GM12878 (cell line): ENCODE results near the gene RASGRF1. TPM values are rescaled to one million over a fixed set of nuclear protein-coding genes. Genes with fewer than 3 reads are reported as not detected.

ENCODE experiments used
- ATAC-seq: fragments of 200-7000 bp; cut with Tn5 transposase; 3 replicates; pipeline ENCODE4 v1.9.1; 2020; ENCODE audit warnings: mild to moderate bottlenecking, moderate library complexity
- BruUV-seq: library from RNA; stranded (reverse); fragments of 400-500 nt; replicated peaks from 2 replicates; lab custom pipeline; 2021; lab: Mats Ljungman, UMichigan
- CTCF ChIA-PET: fragments of 300-600 bp; sonication (Branson Sonifier 250); formaldehyde crosslinking; extraction: SDS; loops from one replicate; lab custom pipeline; 2021; ENCODE audit warnings: inconsistent platforms; lab: Yijun Ruan, JAX
- POLR2A ChIA-PET: fragments of 350-600 bp; formaldehyde crosslinking; extraction: SDS; loops from one replicate; lab custom pipeline; 2021; ENCODE audit warnings: inconsistent platforms; lab: Charles Lee
- RAD21 ChIA-PET: fragments of 300-600 bp; sonication (Branson Sonifier 250); formaldehyde crosslinking; loops from one replicate; lab custom pipeline; 2023; ENCODE audit warnings: antibody characterized with exemption; ENCODE audit not compliant: unreplicated experiment; lab: Charles Lee
- SMC1A ChIA-PET: fragments of 300-600 bp; sonication (Branson Sonifier 250); formaldehyde crosslinking; loops from one replicate; lab custom pipeline; 2023; ENCODE audit not compliant: unreplicated experiment, uncharacterized antibody; lab: Charles Lee
- DNase-seq: peaks from one replicate; pipeline ENCODE4 v3.0.0-alpha.2; 2011; ENCODE audit warnings: low read depth, low spot score
- FAIRE-seq: peaks from 3 replicates; lab custom pipeline; 2011; peaks lifted over from hg19 to GRCh38; lab: Jason Lieb, UNC
- H2AFZ ChIP-seq: 2 replicates; pipeline ENCODE4 v1.6.0; 2011; ENCODE audit warnings: low read depth, low read length, control low read depth; ENCODE audit not compliant: control insufficient read depth
- H3K27ac ChIP-seq: 2 replicates; pipeline ENCODE4 v1.5.1; 2011; ENCODE audit warnings: control low read depth; ENCODE audit not compliant: control insufficient read depth, insufficient read depth
- H3K27me3 ChIP-seq, 2 experiments: replicated peaks in 1 of 2; 2 replicates each; pipeline versions ENCODE4 v1.6.0 to v1.6.1; 2011; ENCODE audit warnings: low read length in 1 of 2; ENCODE audit not compliant: control insufficient read depth in 2 of 2, insufficient read depth in 2 of 2
- H3K36me3 ChIP-seq, 2 experiments: 2 replicates each; pipeline ENCODE4 v1.5.1; 2011; ENCODE audit warnings: low read length in 1 of 2; ENCODE audit not compliant: control insufficient read depth in 2 of 2, insufficient read depth in 2 of 2
- H3K4me1 ChIP-seq: 2 replicates; pipeline ENCODE4 v1.6.1; 2011; ENCODE audit warnings: mild to moderate bottlenecking, low read length, moderate library complexity, mixed read lengths; ENCODE audit not compliant: control insufficient read depth, insufficient read depth
- H3K4me2 ChIP-seq: 2 replicates; pipeline ENCODE4 v1.6.0; 2011; ENCODE audit warnings: control low read depth; ENCODE audit not compliant: control insufficient read depth, insufficient read depth
- H3K4me3 ChIP-seq: fragments of 200-600 bp; sonication (generic); 2 replicates; pipeline ENCODE4 v1.5.1; 2016
- H3K79me2 ChIP-seq: 2 replicates; pipeline ENCODE4 v1.6.0; 2011; ENCODE audit warnings: low read length; ENCODE audit not compliant: control insufficient read depth, insufficient read depth
- H3K9ac ChIP-seq: 2 replicates; pipeline ENCODE4 v1.8.0; 2011; ENCODE audit warnings: low read length, control low read depth, mixed read lengths; ENCODE audit not compliant: control insufficient read depth, insufficient read depth
- H3K9me3 ChIP-seq: replicated peaks from 3 replicates; pipeline ENCODE4 v1.5.1; 2011; ENCODE audit warnings: mild to moderate bottlenecking, low read length; ENCODE audit not compliant: control insufficient read depth, insufficient read depth
- H4K20me1 ChIP-seq: 2 replicates; pipeline ENCODE4 v1.6.0; 2011; ENCODE audit not compliant: control insufficient read depth, insufficient read depth
- ATF3 ChIP-seq: IDR thresholded peaks from 2 replicates; pipeline ENCODE4 v1.6.1; 2011; ENCODE audit warnings: low read depth, mild to moderate bottlenecking, low read length, moderate library complexity, borderline replicate concordance; ENCODE audit errors: extremely low read depth
- BHLHE40 ChIP-seq, 2 experiments: fragments of 450-650 bp in 1 of 2; IDR thresholded peaks; 2 replicates each; pipeline ENCODE4 v1.6.1; 2011 to 2017; ENCODE audit warnings: low read depth in 2 of 2, borderline replicate concordance in 1 of 2, improper control_type of control experiment in 1 of 2, low read length in 1 of 2, mild to moderate bottlenecking in 1 of 2
- DPF2 ChIP-seq: fragments of 450-650 bp; IDR thresholded peaks from 2 replicates; pipeline ENCODE4 v1.6.1; 2017; ENCODE audit warnings: mild to moderate bottlenecking
- IKZF1 ChIP-seq: fragments of 450-650 bp; conservative IDR thresholded peaks from 2 replicates; pipeline ENCODE4 v1.6.1; 2017; ENCODE audit warnings: antibody characterized with exemption, mild to moderate bottlenecking
- NKRF ChIP-seq: fragments of 450-650 bp; conservative IDR thresholded peaks from 2 replicates; pipeline ENCODE4 v1.6.1; 2017; ENCODE audit warnings: mild to moderate bottlenecking, moderate library complexity
- POLR2AphosphoS5 ChIP-seq: IDR thresholded peaks from 2 replicates; pipeline ENCODE4 v1.6.1; 2011; ENCODE audit warnings: mild to moderate bottlenecking, low read length, inconsistent platforms
- RAD21 ChIP-seq: IDR thresholded peaks from 2 replicates; pipeline ENCODE4 v1.6.1; 2011; ENCODE audit warnings: mild to moderate bottlenecking, low read depth, low read length, moderate library complexity; ENCODE audit not compliant: insufficient read depth
- RBBP5 ChIP-seq: fragments of 200-600 bp; sonication (generic); conservative IDR thresholded peaks from 2 replicates; pipeline ENCODE4 v1.6.1; 2016
- RUNX3 ChIP-seq: IDR thresholded peaks from 2 replicates; pipeline ENCODE4 v1.6.1; 2012; ENCODE audit warnings: low read length, inconsistent platforms
- SUPT20H ChIP-seq: IDR thresholded peaks from 2 replicates; pipeline ENCODE4 v1.6.1; 2011; ENCODE audit warnings: low read depth, mild to moderate bottlenecking, low read length, moderate library complexity, borderline replicate concordance; ENCODE audit not compliant: control insufficient read depth
- SUZ12 ChIP-seq: fragments of 200-600 bp; sonication (generic); IDR thresholded peaks from one replicate; pipeline ENCODE4 v1.6.1; 2018; ENCODE audit warnings: antibody characterized with exemption, mild to moderate bottlenecking; ENCODE audit not compliant: unreplicated experiment
- TARDBP ChIP-seq: IDR thresholded peaks from 2 replicates; pipeline ENCODE4 v1.6.1; 2016; ENCODE audit warnings: borderline replicate concordance
- TCF12 ChIP-seq: IDR thresholded peaks from 2 replicates; pipeline ENCODE4 v1.6.1; 2011; ENCODE audit warnings: low read depth, mild to moderate bottlenecking, low read length
- ZZZ3 ChIP-seq: IDR thresholded peaks from 2 replicates; pipeline ENCODE4 v1.6.1; 2011; ENCODE audit warnings: low read depth; ENCODE audit not compliant: control insufficient read depth, insufficient read length
- WGBS: methylation state at CpG from one replicate; pipeline ENCODE4 v1.1.6; 2016; ENCODE audit warnings: low lambda C conversion rate; ENCODE audit not compliant: insufficient replicate concordance, insufficient coverage; ENCODE audit errors: missing lambda C conversion rate; 5-methylcytosine and 5-hydroxymethylcytosine counted together
- in situ Hi-C: fragments of 300-500 bp; cut with MboI; formaldehyde crosslinking; loops from 9 replicates; pipeline ENCODE4 v1.14.3; 2018; ENCODE audit warnings: mixed read lengths
- intact Hi-C: fragments of 100-400 bp; cut with micrococcal nuclease; formaldehyde crosslinking; loops from one replicate; pipeline ENCODE4 v1.14.2; 2022; ENCODE audit not compliant: unreplicated experiment
- polyA plus RNA-seq, 11 experiments: library from polyadenylated mRNA; depleted of rRNA in 4 of 11; unstranded in 6 of 11; stranded (reverse) in 5 of 11; fragments of >200 nt; fragmentation: Nextera tagmentation in 4 of 11; fragmentation: Illumina TruSeq in 1 of 11; extraction: Ambion mirVana in 4 of 11; extraction: Trizol in 1 of 11; gene quantifications; 1 replicate in 1 of 11; 2 replicates in 10 of 11; pipeline versions ENCODE4 v1.2.1 to v1.2.3, GENCODE V29; 2011 to 2016; ENCODE audit warnings: inconsistent platforms in 2 of 11, missing spikeins in 2 of 11, low read depth in 1 of 11
- total RNA-seq, 4 experiments: library from RNA; depleted of rRNA in 3 of 4; stranded (reverse); fragments of >200 nt in 3 of 4; fragmentation: Illumina TruSeq in 1 of 4; extraction: Trizol in 1 of 4; gene quantifications; 2 replicates each; pipeline versions ENCODE4 v1.2.1 to v1.2.3, GENCODE V29; 2013 to 2021

RASGRF1 gene
- total and polyA plus RNA-seq, 10 of the 15 experiments (the other 5 are each of a cell fraction or from before 2014, with no cell fraction given): 0.20 to 1.9 (median 0.86) TPM

- no peak overlapping the region for H3K4me2 ChIP-seq
- no peak overlapping the region for H2AFZ ChIP-seq
- no peak overlapping the region for H3K4me3 ChIP-seq
- intact Hi-C loops: no loop called here
- H3K9ac ChIP-seq: no peak overlapping the region
- SMC1A ChIA-PET: interaction anchor here (0.6 kb wide), 1 partner anchor 281 kb away, joined by 4 read pairs; no protein-coding TSS in a partner anchor
- BruUV-seq: no TSS peak
- no peak overlapping the region for H3K27ac ChIP-seq
- FAIRE-seq (no peak), ATAC-seq (no peak), DNase-seq (no peak)
- RAD21 ChIA-PET: no interaction called here
- H3K27me3 ChIP-seq: peaks cover 11 to 15% of the 10 kb centered on the region in 2 experiments
- TF ChIP-seq IKZF1 (no peak), TARDBP (no peak), POLR2AphosphoS5 (no peak), ATF3 (no peak), NKRF (no peak), TCF12 (no peak), RAD21 (no peak), SUZ12 (no peak), DPF2 (no peak), RBBP5 (no peak), ZZZ3 (no peak), SUPT20H (no peak), BHLHE40 (IDR thresholded peaks at IDR 0.05; ENCODE audit: borderline replicate concordance in 1 of 2, low read depth in 2 of 2, low read length in 1 of 2) (no peak), RUNX3 (no peak)
- in situ Hi-C loops: no loop called here
- no peaks in the 10 kb centered on the region for H3K36me3 ChIP-seq
- no peaks in the 10 kb centered on the region; the same call in 2 of the 3 replicates for H3K9me3 ChIP-seq
- no peaks in the 10 kb centered on the region; the same call in 1 of the 2 replicates for H3K4me1 ChIP-seq
- POLR2A ChIA-PET: no interaction called here
- WGBS: 4% methylated on average over 36 of the region's 47 CpGs
- no peaks in the 10 kb centered on the region for H3K79me2 ChIP-seq
- no peaks in the 10 kb centered on the region for H4K20me1 ChIP-seq
- CTCF ChIA-PET: no interaction called here
Measured at GRCh38 chr15:79089331-79089889, 1.2 kb downstream of the RASGRF1 start.
